Heart left ventricle (tissue), 13 donors: ENCODE results near the gene MAP1B.

Experiments
- CTCF ChIP-seq, 12 donors: fragments of 200-600 bp; sonication (generic) in 4 of 12; IDR thresholded peaks; one replicate each; pipeline versions ENCODE4 v1.5.0 to v1.8.0; 2018 to 2022; ENCODE audit warnings: antibody characterized with exemption in 12 of 12, mild to moderate bottlenecking in 5 of 12
- POLR2A ChIP-seq, 2 donors: fragments of 450-650 bp; IDR thresholded peaks; one replicate each; pipeline ENCODE4 v1.6.1; 2017; ENCODE audit warnings: antibody characterized with exemption in 2 of 2, mild to moderate bottlenecking in 2 of 2, moderate library complexity in 2 of 2
- donor health status: ischemic (EF 13 %, LVEDD 7.1; RV severe dilation, severe dysfunction).
- donor health status: DM: no; HTN: yes; CAD: no.
- donor health status: DM: no; HTN: no; CAD: no.
- donor health status: ischemic (EF 25% LVEDD 6.9; RV normal size, moderate dysfunction).
- donor health status: ischemic (EF 25% LVEDD 5.7; RV mildly dilated, moderate dysfunction).
- donor health status: ischemic (EF 35%, LVEDD 5.7; RV mildly dilated, moderate dysfunction).
- donor health status: nonischemic (EF 11% LVEDD 7.7; RV severe dilation, severe dysfunction).
- donor health status: DM: yes; HTN: yes; CAD: no.
- donor health status: PGD.
- donor health status: ischemic (EF 29% LVEDD 5.4; RV normal size, mild dysfunction).
- donor health status: nonischemic (EF 23%, LVEDD 6.1; RV moderate dilation, normal function).

DNA sequence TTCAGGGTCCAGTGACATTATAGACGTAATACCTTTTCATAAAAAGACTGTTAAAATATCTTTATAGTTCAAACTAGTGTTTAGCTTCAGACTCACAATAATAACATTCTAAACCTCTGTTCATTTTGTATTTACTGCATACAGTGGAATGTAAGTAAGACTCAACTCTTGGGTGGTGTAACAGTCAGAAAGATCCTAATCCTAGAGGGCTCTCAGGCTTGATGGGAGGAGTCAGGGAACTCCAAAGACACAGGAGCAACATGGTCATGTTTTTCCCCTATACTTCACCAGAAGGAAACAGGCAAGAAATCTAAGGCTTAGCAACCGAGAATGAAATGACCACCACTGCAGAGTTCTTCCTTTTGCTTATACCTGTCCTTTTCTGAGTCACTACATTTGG lies 130.1 kb downstream of the MAP1B start:
- TF ChIP-seq CTCF (IDR thresholded peaks at IDR 0.05) (no peak), POLR2A (IDR thresholded peaks at IDR 0.05) (no peak)
